Osteoblast (primary cell): ENCODE measurements around the gene TRMT5. TPM values are rescaled to one million over a fixed set of nuclear protein-coding genes. Genes with fewer than 3 reads are reported as not detected.

ENCODE experiments used
- DNase-seq: peaks from one replicate; pipeline ENCODE4 v3.0.0; 2011; ENCODE audit warnings: low spot score, mixed read lengths; ENCODE audit not compliant: insufficient read length; ENCODE audit errors: missing footprints
- H2AFZ ChIP-seq: 2 replicates; pipeline ENCODE4 v1.6.0; 2011; ENCODE audit warnings: mild to moderate bottlenecking, low read length
- H3K27ac ChIP-seq: 2 replicates; pipeline ENCODE4 v1.5.1; 2011; ENCODE audit warnings: mild to moderate bottlenecking, low read depth, low read length, moderate library complexity
- H3K27me3 ChIP-seq: 2 replicates; pipeline ENCODE4 v1.6.0; 2012; ENCODE audit warnings: mild to moderate bottlenecking, control low read depth, inconsistent platforms, low read length, moderate library complexity; ENCODE audit not compliant: insufficient read depth
- H3K36me3 ChIP-seq: 2 replicates; pipeline ENCODE4 v1.5.1; 2011; ENCODE audit warnings: mild to moderate bottlenecking, low read length, control low read depth, moderate library complexity; ENCODE audit not compliant: insufficient read depth
- H3K4me1 ChIP-seq: 2 replicates; pipeline ENCODE4 v1.5.1; 2011; ENCODE audit warnings: mild to moderate bottlenecking, low read length, control low read depth, moderate library complexity; ENCODE audit not compliant: insufficient read depth
- H3K4me2 ChIP-seq: 2 replicates; pipeline ENCODE4 v1.6.0; 2011; ENCODE audit warnings: mild to moderate bottlenecking, low read length; ENCODE audit not compliant: insufficient read depth
- H3K4me3 ChIP-seq: fragments of 200-600 bp; sonication (generic); 3 replicates; pipeline ENCODE4 v1.5.1; 2012; ENCODE audit warnings: mild to moderate bottlenecking, low read length, inconsistent platforms; ENCODE audit not compliant: insufficient read depth
- H3K79me2 ChIP-seq: 2 replicates; pipeline ENCODE4 v1.6.0; 2012; ENCODE audit warnings: mild to moderate bottlenecking, low read length, control low read depth, inconsistent platforms; ENCODE audit not compliant: insufficient read depth
- H3K9me3 ChIP-seq: 2 replicates; pipeline ENCODE4 v1.5.1; 2011; ENCODE audit warnings: low read depth, low read length, control low read depth
- H4K20me1 ChIP-seq: 2 replicates; pipeline ENCODE4 v1.6.0; 2012; ENCODE audit warnings: mild to moderate bottlenecking, low read length, control low read depth; ENCODE audit not compliant: insufficient read depth
- total RNA-seq: library from RNA; depleted of rRNA; stranded (reverse); fragments of >200 nt; gene quantifications from 2 replicates; pipeline ENCODE4 v1.2.3, GENCODE V29; 2012
- TF ChIP-seq, protein P1 (sequence below): IDR thresholded peaks from 2 replicates; pipeline ENCODE4 v1.5.1; 2011; ENCODE audit warnings: mild to moderate bottlenecking, low read depth, low read length, moderate library complexity; ENCODE audit errors: extremely low read depth

TRMT5 gene
- total RNA-seq, 1 donor: 13.8 TPM

DNA sequence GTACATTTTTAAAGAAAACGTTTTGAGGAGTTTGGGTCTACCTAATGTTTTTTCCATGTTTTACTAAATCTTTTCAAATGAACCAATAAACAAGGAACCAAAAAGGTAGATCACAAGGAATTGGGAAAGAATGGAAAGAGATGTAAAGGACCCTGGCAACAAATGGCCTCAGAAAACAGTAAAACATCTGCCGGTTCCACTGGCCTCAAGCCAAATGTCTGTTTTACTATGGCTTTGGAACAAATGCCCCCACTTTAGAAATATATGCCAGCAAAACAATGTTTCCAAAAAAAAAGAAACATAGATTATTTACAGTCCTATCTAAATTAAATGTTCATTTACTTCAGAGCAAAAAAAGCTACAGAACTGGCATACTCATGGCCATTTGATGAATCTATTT lies 3.0 kb downstream of the TRMT5 start:
- Histone ChIP-seq H3K79me2 (peaks cover 40% of the 10 kb centered on the region), H3K4me3 (no peak overlapping the region), H3K27me3 (no peaks in the 10 kb centered on the region), H3K36me3 (peaks cover 10% of the 10 kb centered on the region), H3K4me2 (peak overlapping the region; percentile 52), H3K27ac (no peak overlapping the region), H4K20me1 (no peaks in the 10 kb centered on the region), H3K9me3 (no peaks in the 10 kb centered on the region), H3K4me1 (peaks cover 26% of the 10 kb centered on the region), H2AFZ (no peak overlapping the region)
- no peak for DNase-seq
- TF ChIP-seq, protein P1, sequence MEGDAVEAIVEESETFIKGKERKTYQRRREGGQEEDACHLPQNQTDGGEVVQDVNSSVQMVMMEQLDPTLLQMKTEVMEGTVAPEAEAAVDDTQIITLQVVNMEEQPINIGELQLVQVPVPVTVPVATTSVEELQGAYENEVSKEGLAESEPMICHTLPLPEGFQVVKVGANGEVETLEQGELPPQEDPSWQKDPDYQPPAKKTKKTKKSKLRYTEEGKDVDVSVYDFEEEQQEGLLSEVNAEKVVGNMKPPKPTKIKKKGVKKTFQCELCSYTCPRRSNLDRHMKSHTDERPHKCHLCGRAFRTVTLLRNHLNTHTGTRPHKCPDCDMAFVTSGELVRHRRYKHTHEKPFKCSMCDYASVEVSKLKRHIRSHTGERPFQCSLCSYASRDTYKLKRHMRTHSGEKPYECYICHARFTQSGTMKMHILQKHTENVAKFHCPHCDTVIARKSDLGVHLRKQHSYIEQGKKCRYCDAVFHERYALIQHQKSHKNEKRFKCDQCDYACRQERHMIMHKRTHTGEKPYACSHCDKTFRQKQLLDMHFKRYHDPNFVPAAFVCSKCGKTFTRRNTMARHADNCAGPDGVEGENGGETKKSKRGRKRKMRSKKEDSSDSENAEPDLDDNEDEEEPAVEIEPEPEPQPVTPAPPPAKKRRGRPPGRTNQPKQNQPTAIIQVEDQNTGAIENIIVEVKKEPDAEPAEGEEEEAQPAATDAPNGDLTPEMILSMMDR: no peak

DNA sequence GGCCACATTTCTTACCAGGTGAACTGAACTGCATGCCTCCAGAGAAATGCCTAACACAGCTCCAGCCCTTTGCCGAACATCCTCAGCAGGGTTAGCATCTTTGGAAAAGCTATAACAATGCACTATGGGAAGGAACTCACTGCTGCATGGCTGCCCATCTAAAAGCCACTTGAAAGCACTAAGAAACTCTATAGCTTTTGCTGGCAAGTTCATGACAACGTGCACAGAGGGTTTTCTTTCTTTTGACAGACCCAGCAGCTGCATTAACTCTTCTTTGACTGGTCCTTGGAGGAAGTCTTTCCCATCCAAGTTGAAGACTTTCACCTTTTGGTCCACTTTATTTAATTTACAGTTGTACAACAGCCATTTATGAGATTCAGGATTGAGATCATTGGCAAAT lies 5.3 kb downstream of the TRMT5 start:
- no peaks in the 10 kb centered on the region for H3K9me3 ChIP-seq
- no peaks in the 10 kb centered on the region for H3K27me3 ChIP-seq
- DNase-seq: no peak
- no peak overlapping the region for H2AFZ ChIP-seq
- H3K4me3 ChIP-seq: no peak overlapping the region
- peaks cover 10% of the 10 kb centered on the region for H3K36me3 ChIP-seq
- TF ChIP-seq, protein P1: no peak
- no peak overlapping the region for H3K27ac ChIP-seq
- no peaks in the 10 kb centered on the region for H4K20me1 ChIP-seq
- H3K4me2 ChIP-seq: no peak overlapping the region
- peaks cover 31% of the 10 kb centered on the region for H3K79me2 ChIP-seq
- H3K4me1 ChIP-seq: peaks cover 11% of the 10 kb centered on the region

DNA sequence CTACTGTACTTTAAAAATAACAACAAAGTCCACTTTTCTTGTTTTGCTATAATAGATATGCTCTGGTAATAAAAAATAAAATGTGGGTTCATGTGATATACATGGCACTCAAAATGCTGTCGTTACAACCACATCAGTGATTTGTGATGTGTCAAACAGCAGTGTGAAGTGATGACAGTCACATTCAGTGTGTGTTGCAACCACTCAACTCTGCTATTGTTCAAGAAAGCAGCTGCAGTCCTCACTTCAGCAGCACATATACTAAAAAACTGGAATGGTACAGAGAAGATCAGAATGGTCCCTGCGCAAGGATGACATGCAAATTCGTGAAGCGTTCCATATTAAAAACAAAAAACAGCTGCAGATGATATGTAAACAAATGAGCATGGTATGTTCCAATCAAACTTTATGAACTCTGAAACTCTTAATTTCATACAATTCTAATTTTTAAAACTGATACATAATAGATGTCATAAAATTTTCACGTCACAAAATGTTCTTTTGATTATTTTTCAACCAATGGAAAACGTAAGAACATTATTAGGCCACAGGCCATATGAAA lies 6.7 kb downstream of the TRMT5 start:
- TF ChIP-seq, protein P1: no peak
- Histone ChIP-seq H4K20me1 (no peaks in the 10 kb centered on the region), H3K27me3 (no peaks in the 10 kb centered on the region), H3K9me3 (no peaks in the 10 kb centered on the region), H3K4me3 (no peak overlapping the region), H2AFZ (no peak overlapping the region), H3K79me2 (peaks cover 18% of the 10 kb centered on the region), H3K4me2 (no peak overlapping the region), H3K27ac (no peak overlapping the region), H3K36me3 (peaks cover 10% of the 10 kb centered on the region), H3K4me1 (no peaks in the 10 kb centered on the region)
- no peak for DNase-seq

DNA sequence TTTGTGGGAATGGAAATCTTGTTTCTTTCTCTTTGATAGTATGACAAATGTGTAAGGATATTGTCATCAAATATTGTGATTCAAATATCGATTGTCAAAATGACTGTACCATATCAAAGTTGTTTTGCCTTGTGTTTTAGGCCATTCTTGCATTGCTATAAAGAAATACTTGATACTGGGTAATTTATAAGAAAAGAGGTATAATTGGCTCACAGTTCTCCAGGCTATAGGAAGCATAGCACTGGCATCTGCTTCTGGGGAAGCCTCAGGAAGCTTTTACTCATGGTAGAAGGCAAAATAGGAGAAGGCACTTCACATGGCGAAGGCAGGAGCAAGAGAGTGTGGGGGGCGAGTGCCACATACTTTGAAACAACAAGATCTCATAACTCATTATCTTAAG lies 7.8 kb downstream of the TRMT5 start:
- Histone ChIP-seq H3K36me3 (peaks cover 10% of the 10 kb centered on the region), H3K27ac (no peak overlapping the region), H3K79me2 (peaks cover 10% of the 10 kb centered on the region), H2AFZ (no peak overlapping the region), H3K4me3 (no peak overlapping the region), H4K20me1 (no peaks in the 10 kb centered on the region), H3K9me3 (no peaks in the 10 kb centered on the region), H3K27me3 (no peaks in the 10 kb centered on the region), H3K4me1 (no peaks in the 10 kb centered on the region), H3K4me2 (no peak overlapping the region)
- TF ChIP-seq, protein P1: no peak
- no peak for DNase-seq
